ENCODE measurements around the gene EEF2K. TPM values are rescaled to one million over a fixed set of nuclear protein-coding genes. Genes with fewer than 3 reads are reported as not detected.

Gene EEF2K
- polyA plus RNA-seq, 2 of the 4 experiments (the other 2 are of a cell fraction) = 8.2 to 9.4 TPM

DNA sequence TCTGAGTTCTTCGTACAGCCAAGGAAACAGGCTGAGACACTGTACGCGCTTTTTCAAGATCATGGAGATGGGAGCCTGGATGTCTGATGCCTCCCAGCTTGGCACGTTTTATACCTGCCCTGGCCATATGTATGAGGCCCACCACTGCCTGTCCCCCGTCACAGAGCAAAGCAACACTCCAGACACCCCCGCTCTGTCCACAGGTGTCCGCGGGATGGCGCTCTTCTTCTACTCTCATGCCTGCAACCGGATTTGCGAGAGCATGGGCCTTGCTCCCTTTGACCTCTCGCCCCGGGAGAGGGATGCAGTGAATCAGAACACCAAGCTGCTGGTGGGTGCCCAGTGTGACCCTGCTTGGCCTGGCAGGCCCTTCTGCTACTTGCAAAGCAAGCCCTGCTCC lies 51.4 kb downstream of the EEF2K start (continued):
- TF ChIP-seq SREBF2 (IDR thresholded peaks at IDR 0.05) (no peak), HOXB5 (CRISPR knock-in tag; IDR thresholded peaks at IDR 0.05) (no peak), PHF8 (IDR thresholded peaks at IDR 0.05; ENCODE audit: borderline replicate concordance, low read depth) (no peak), CEBPB (IDR thresholded peaks at IDR 0.05) (no peak), CHD4 (IDR thresholded peaks at IDR 0.05; ENCODE audit: borderline replicate concordance) (no peak), NFE2L2 (conservative IDR thresholded peaks at IDR 0.05; ENCODE audit: low read length) (no peak)
- TF ChIP-seq, protein P1, sequence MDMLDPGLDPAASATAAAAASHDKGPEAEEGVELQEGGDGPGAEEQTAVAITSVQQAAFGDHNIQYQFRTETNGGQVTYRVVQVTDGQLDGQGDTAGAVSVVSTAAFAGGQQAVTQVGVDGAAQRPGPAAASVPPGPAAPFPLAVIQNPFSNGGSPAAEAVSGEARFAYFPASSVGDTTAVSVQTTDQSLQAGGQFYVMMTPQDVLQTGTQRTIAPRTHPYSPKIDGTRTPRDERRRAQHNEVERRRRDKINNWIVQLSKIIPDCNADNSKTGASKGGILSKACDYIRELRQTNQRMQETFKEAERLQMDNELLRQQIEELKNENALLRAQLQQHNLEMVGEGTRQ (IDR thresholded peaks at IDR 0.05) = no peak
- TF ChIP-seq, protein P2, sequence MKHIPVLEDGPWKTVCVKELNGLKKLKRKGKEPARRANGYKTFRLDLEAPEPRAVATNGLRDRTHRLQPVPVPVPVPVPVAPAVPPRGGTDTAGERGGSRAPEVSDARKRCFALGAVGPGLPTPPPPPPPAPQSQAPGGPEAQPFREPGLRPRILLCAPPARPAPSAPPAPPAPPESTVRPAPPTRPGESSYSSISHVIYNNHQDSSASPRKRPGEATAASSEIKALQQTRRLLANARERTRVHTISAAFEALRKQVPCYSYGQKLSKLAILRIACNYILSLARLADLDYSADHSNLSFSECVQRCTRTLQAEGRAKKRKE (CRISPR knock-in tag; IDR thresholded peaks at IDR 0.05; ENCODE audit: low read depth) = no peak

DNA sequence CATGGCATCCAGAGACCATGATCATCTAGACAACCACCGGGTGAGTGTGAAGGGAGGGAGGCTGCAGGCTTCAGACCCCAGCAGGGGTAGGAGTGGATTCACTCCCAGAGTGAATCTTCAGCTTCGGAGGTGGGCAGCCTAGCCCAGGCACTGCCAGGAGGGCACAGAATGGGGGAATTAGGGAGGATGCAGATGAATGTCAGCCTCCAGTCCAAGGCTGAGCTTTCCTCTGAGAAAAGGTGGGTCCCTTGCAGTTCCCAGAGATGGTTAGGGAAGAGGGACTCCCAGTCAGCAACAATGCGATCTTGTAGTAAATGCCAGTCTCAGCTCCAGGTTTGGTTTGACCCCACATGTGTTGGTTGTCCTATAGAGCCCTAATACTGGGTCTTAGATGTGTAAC lies 54.4 kb downstream of the EEF2K start:
- Histone ChIP-seq H3K9me3 (peaks cover 10% of the 10 kb centered on the region), H3K4me3 (no peak overlapping the region), H3K4me1 (no peaks in the 10 kb centered on the region), H3K27ac (no peak overlapping the region), H3K4me2 (no peak overlapping the region)
- DNase-seq (ENCODE audit: low read depth in 1 of 2, low spot score in 1 of 2) (no peak), FAIRE-seq (no peak), ATAC-seq (no peak)
- 91% methylated on average over 3 of the region's 3 CpGs for WGBS (ENCODE audit: missing lambda C conversion rate)
- ChIA-PET CTCF (interaction anchor here (1.6 kb wide), 1 partner anchor 40 kb away, joined by 9 read pairs; no protein-coding TSS in a partner anchor), POLR2A (no interaction called here)
- TF ChIP-seq HOXA7 (CRISPR knock-in tag; IDR thresholded peaks at IDR 0.05) = no peak
- TF ChIP-seq ZC3H11A (IDR thresholded peaks at IDR 0.05) = no peak
- TF ChIP-seq CEBPB (IDR thresholded peaks at IDR 0.05) = no peak
- no peak for TF ChIP-seq KDM1A (IDR thresholded peaks at IDR 0.05; ENCODE audit: low read depth)
- TF ChIP-seq, protein P3, sequence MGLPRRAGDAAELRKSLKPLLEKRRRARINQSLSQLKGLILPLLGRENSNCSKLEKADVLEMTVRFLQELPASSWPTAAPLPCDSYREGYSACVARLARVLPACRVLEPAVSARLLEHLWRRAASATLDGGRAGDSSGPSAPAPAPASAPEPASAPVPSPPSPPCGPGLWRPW (IDR thresholded peaks at IDR 0.05) = no peak
- no peak for TF ChIP-seq EHMT2 (IDR thresholded peaks at IDR 0.05; ENCODE audit: low read depth)
- TF ChIP-seq, protein P4, sequence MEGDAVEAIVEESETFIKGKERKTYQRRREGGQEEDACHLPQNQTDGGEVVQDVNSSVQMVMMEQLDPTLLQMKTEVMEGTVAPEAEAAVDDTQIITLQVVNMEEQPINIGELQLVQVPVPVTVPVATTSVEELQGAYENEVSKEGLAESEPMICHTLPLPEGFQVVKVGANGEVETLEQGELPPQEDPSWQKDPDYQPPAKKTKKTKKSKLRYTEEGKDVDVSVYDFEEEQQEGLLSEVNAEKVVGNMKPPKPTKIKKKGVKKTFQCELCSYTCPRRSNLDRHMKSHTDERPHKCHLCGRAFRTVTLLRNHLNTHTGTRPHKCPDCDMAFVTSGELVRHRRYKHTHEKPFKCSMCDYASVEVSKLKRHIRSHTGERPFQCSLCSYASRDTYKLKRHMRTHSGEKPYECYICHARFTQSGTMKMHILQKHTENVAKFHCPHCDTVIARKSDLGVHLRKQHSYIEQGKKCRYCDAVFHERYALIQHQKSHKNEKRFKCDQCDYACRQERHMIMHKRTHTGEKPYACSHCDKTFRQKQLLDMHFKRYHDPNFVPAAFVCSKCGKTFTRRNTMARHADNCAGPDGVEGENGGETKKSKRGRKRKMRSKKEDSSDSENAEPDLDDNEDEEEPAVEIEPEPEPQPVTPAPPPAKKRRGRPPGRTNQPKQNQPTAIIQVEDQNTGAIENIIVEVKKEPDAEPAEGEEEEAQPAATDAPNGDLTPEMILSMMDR (IDR thresholded peaks at IDR 0.05) = no peak
- no peak for TF ChIP-seq JUNB (IDR thresholded peaks at IDR 0.05)
- no peak for TF ChIP-seq TFCP2L1 (CRISPR knock-in tag; IDR thresholded peaks at IDR 0.05)
- TF ChIP-seq MAZ (IDR thresholded peaks at IDR 0.05; ENCODE audit: borderline replicate concordance, low read depth, low read length) = no peak
- no peak for TF ChIP-seq RAD21 (conservative IDR thresholded peaks at IDR 0.05 in 1 of 2, IDR thresholded peaks at IDR 0.05 in 1 of 2)
- no peak for TF ChIP-seq POLR2A (IDR thresholded peaks at IDR 0.05; ENCODE audit: low read length)
- no peak for TF ChIP-seq GATA3 (IDR thresholded peaks at IDR 0.05; ENCODE audit: borderline replicate concordance)
- TF ChIP-seq, protein P5, sequence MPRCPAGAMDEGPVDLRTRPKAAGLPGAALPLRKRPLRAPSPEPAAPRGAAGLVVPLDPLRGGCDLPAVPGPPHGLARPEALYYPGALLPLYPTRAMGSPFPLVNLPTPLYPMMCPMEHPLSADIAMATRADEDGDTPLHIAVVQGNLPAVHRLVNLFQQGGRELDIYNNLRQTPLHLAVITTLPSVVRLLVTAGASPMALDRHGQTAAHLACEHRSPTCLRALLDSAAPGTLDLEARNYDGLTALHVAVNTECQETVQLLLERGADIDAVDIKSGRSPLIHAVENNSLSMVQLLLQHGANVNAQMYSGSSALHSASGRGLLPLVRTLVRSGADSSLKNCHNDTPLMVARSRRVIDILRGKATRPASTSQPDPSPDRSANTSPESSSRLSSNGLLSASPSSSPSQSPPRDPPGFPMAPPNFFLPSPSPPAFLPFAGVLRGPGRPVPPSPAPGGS (IDR thresholded peaks at IDR 0.05) = no peak
- TF ChIP-seq, protein P6, sequence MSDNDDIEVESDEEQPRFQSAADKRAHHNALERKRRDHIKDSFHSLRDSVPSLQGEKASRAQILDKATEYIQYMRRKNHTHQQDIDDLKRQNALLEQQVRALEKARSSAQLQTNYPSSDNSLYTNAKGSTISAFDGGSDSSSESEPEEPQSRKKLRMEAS (IDR thresholded peaks at IDR 0.05) = no peak
- no peak for TF ChIP-seq CBX2 (IDR thresholded peaks at IDR 0.05; ENCODE audit: borderline replicate concordance, low read depth)
- TF ChIP-seq RARB (CRISPR knock-in tag; IDR thresholded peaks at IDR 0.05) = no peak
- no peak for TF ChIP-seq CHD4 (IDR thresholded peaks at IDR 0.05; ENCODE audit: borderline replicate concordance)
